HCT116 (cell line): ENCODE results near the gene OR52E8. TPM values are rescaled to one million over a fixed set of nuclear protein-coding genes. Genes with fewer than 3 reads are reported as not detected.

ENCODE experiments used
- ATAC-seq: fragments of 200-7000 bp; cut with Tn5 transposase; 2 replicates; pipeline ENCODE4 v1.9.1; 2020; ENCODE audit warnings: mild to moderate bottlenecking, moderate library complexity
- BruUV-seq: library from RNA; stranded (reverse); fragments of 400-500 nt; replicated peaks from 2 replicates; lab custom pipeline; 2021; lab: Mats Ljungman, UMichigan
- CTCF ChIA-PET: fragments of 300-600 bp; sonication (Branson Sonifier 250); formaldehyde crosslinking; loops from one replicate; lab custom pipeline; 2021; ENCODE audit warnings: antibody characterized with exemption; lab: Charles Lee
- POLR2A ChIA-PET: fragments of 300-600, 350-600 bp; sonication (Branson Sonifier 250); formaldehyde crosslinking; loops from one replicate; lab custom pipeline; 2021; ENCODE audit warnings: antibody characterized with exemption; lab: Charles Lee
- RAD21 ChIA-PET, 2 experiments: fragments of 300-600 bp; sonication (Branson Sonifier 250); formaldehyde crosslinking; loops; one replicate each; lab custom pipeline; 2023; ENCODE audit warnings: low total read pairs in 2 of 2; ENCODE audit not compliant: uncharacterized antibody in 2 of 2, unreplicated experiment in 2 of 2, low non-redundant PET in 1 of 2; lab: Charles Lee
- DNase-seq: peaks from one replicate; pipeline ENCODE4 v3.0.0-alpha.2; 2010; ENCODE audit warnings: low read depth, low spot score
- H2AFZ ChIP-seq: fragments of 200-600 bp; shearing (Covaris generic), sonication (generic); 2 replicates; pipeline ENCODE4 v1.6.1; 2017; ENCODE audit warnings: low read depth, mixed run types, mixed read lengths, antibody characterized with exemption, low read length; ENCODE audit not compliant: poor library complexity, severe bottlenecking
- H3K27ac ChIP-seq: 2 replicates; pipeline ENCODE4 v1.5.1; 2012; ENCODE audit warnings: low read depth, low read length
- H3K27me3 ChIP-seq: fragments of 200-600 bp; sonication (generic); 2 replicates; pipeline ENCODE4 v1.6.1; 2016; ENCODE audit warnings: mixed run types, low read length, mixed read lengths; ENCODE audit not compliant: insufficient read depth
- H3K36me3 ChIP-seq, 2 experiments: fragments of 200-500 bp in 1 of 2; fragments of 200-600 bp in 1 of 2; sonication (Bioruptor generic) in 1 of 2; sonication (generic) in 1 of 2; 2 replicates each; pipeline versions ENCODE4 v1.5.1 to v1.6.1; 2014 to 2016; ENCODE audit warnings: low read length in 2 of 2, inconsistent platforms in 1 of 2, mixed read lengths in 1 of 2, mixed run types in 1 of 2; ENCODE audit not compliant: insufficient read depth in 2 of 2, control insufficient read depth in 1 of 2
- H3K4me1 ChIP-seq, 2 experiments: fragments of 200-600 bp in 1 of 2; sonication (generic) in 1 of 2; 2 replicates each; pipeline versions ENCODE4 v1.5.1 to v1.6.1; 2012 to 2017; ENCODE audit warnings: low read length in 2 of 2, inconsistent platforms in 1 of 2, mild to moderate bottlenecking in 1 of 2, mixed read lengths in 1 of 2, mixed run types in 1 of 2, moderate library complexity in 1 of 2; ENCODE audit not compliant: insufficient read depth in 2 of 2, control insufficient read depth in 1 of 2
- H3K4me2 ChIP-seq: fragments of 200-600 bp; sonication (generic); 2 replicates; pipeline ENCODE4 v1.6.1; 2017; ENCODE audit warnings: mixed run types, low read length, mixed read lengths
- H3K4me3 ChIP-seq, 2 experiments: fragments of 200-600 bp in 1 of 2; sonication (generic) in 1 of 2; replicated peaks in 1 of 2; 2 replicates each; pipeline ENCODE4 v1.5.1; 2011 to 2016; ENCODE audit warnings: low read length in 2 of 2, control low read depth in 1 of 2, low read depth in 1 of 2, mild to moderate bottlenecking in 1 of 2, mixed read lengths in 1 of 2, mixed run types in 1 of 2
- H3K79me2 ChIP-seq: fragments of 200-600 bp; sonication (generic); 2 replicates; pipeline ENCODE4 v1.6.1; 2017; ENCODE audit warnings: mild to moderate bottlenecking, mixed run types, low read length, moderate library complexity, mixed read lengths; ENCODE audit not compliant: insufficient read depth
- H3K9ac ChIP-seq: fragments of 200-600 bp; sonication (generic); 2 replicates; pipeline ENCODE4 v1.6.1; 2016; ENCODE audit warnings: low read length, mixed read lengths
- H3K9me2 ChIP-seq: fragments of 200-600 bp; sonication (generic), shearing (Covaris generic); 2 replicates; pipeline ENCODE4 v1.6.1; 2017; ENCODE audit warnings: mixed run types, mild to moderate bottlenecking, moderate library complexity; ENCODE audit not compliant: insufficient read depth
- H3K9me3 ChIP-seq, 2 experiments: fragments of 200-500 bp in 1 of 2; fragments of 200-600 bp in 1 of 2; sonication (Bioruptor generic) in 1 of 2; sonication (generic) in 1 of 2; 2 replicates each; pipeline ENCODE4 v1.6.1; 2014 to 2017; ENCODE audit warnings: low read length in 2 of 2, mixed read lengths in 2 of 2, inconsistent platforms in 1 of 2, low read depth in 1 of 2, mild to moderate bottlenecking in 1 of 2, mixed run types in 1 of 2, moderate library complexity in 1 of 2; ENCODE audit not compliant: control insufficient read depth in 1 of 2, insufficient read depth in 1 of 2
- H4K20me1 ChIP-seq: fragments of 200-600 bp; sonication (generic), shearing (Covaris generic); 2 replicates; pipeline ENCODE4 v1.6.1; 2017; ENCODE audit warnings: mixed run types, mild to moderate bottlenecking, moderate library complexity; ENCODE audit not compliant: insufficient read depth
- ATF3 ChIP-seq: IDR thresholded peaks from 2 replicates; pipeline ENCODE4 v1.6.1; 2012
- CBX3 ChIP-seq: IDR thresholded peaks from 2 replicates; pipeline ENCODE4 v1.6.1; 2012; ENCODE audit warnings: low read depth
- EGR1 ChIP-seq: IDR thresholded peaks from 2 replicates; pipeline ENCODE4 v1.6.1; 2012; ENCODE audit warnings: low read depth
- EZH2phosphoT487 ChIP-seq: fragments of 200-600 bp; IDR thresholded peaks from 2 replicates; pipeline ENCODE4 v1.6.1; 2018; ENCODE audit warnings: antibody characterized with exemption, borderline replicate concordance
- POLR2AphosphoS5 ChIP-seq: IDR thresholded peaks from 2 replicates; pipeline ENCODE4 v1.6.1; 2011; ENCODE audit warnings: mild to moderate bottlenecking, low read depth, low read length, moderate library complexity
- RAD21 ChIP-seq: IDR thresholded peaks from 2 replicates; pipeline ENCODE4 v1.6.1; 2012; ENCODE audit warnings: low read depth, mild to moderate bottlenecking
- REST ChIP-seq: IDR thresholded peaks from 2 replicates; pipeline ENCODE4 v1.6.1; 2012; ENCODE audit warnings: low read depth
- SRF ChIP-seq: IDR thresholded peaks from 2 replicates; pipeline ENCODE4 v1.6.1; 2012; ENCODE audit warnings: low read depth
- TCF7L2 ChIP-seq: IDR thresholded peaks from 2 replicates; pipeline ENCODE4 v1.7.0; 2011; ENCODE audit warnings: borderline replicate concordance, inconsistent platforms; ENCODE audit not compliant: insufficient read depth, insufficient read length; ENCODE audit errors: extremely low read depth
- ZBTB33 ChIP-seq: IDR thresholded peaks from 2 replicates; pipeline ENCODE4 v1.6.1; 2011; ENCODE audit warnings: mild to moderate bottlenecking, low read length, moderate library complexity; ENCODE audit not compliant: insufficient replicate concordance; ENCODE audit errors: extremely low read depth
- intact Hi-C: fragments of 100-400 bp; cut with micrococcal nuclease; formaldehyde crosslinking; loops from 2 replicates; pipeline ENCODE4 v1.10.0; 2022
- total RNA-seq: library from RNA; stranded (reverse); gene quantifications from one replicate; pipeline ENCODE4 v1.2.1, GENCODE V29; 2021; ENCODE audit not compliant: unreplicated experiment

OR52E8 gene
- total RNA-seq, 1 experiment from 2014 or later: not detected

GRCh38 chr11:5892908-5893307 is 35.4 kb upstream of the OR52E8 start, which contains the start of gene OR52E5:
OR52E5 (plus strand) TSS chr11:5893208; CDS start chr11:5900777, 7,569 bp downstream.
- no TSS peak for BruUV-seq
- no peak within 1 kb of the TSS for H3K4me2 ChIP-seq
- ChIA-PET CTCF (no interaction called here), POLR2A (no interaction called here), RAD21 (no interaction called here)
- ATAC-seq (no peak), DNase-seq (no peak)
- H3K27me3 ChIP-seq: peaks cover 40% of the 10 kb centered on the region
- H3K4me1 ChIP-seq: no peaks in the 10 kb centered on the region
- no peak within 1 kb of the TSS for H3K27ac ChIP-seq
- H3K9me2 ChIP-seq: no peaks in the 10 kb centered on the region
- H4K20me1 ChIP-seq: no peaks in the 10 kb centered on the region
- H3K79me2 ChIP-seq: no peaks in the 10 kb centered on the region
- intact Hi-C loops: loop anchor here (10.0 kb wide), 1 partner anchor 1268 kb away; no protein-coding TSS in a partner anchor
- no peaks in the 10 kb centered on the region for H3K9me3 ChIP-seq
- H3K9ac ChIP-seq: no peak within 1 kb of the TSS
- no peaks in the 10 kb centered on the region for H3K36me3 ChIP-seq
- TF ChIP-seq POLR2AphosphoS5 (no peak), RAD21 (no peak), ATF3 (no peak), EZH2phosphoT487 (no peak), EGR1 (no peak), CBX3 (no peak), SRF (no peak), TCF7L2 (no peak), ZBTB33 (no peak), REST (no peak)
- no peak within 1 kb of the TSS for H3K4me3 ChIP-seq
- no peak within 1 kb of the TSS for H2AFZ ChIP-seq
